SU-DHL-6 (cell line): ENCODE data around the gene PROK1.

Experiments
- EZH2phosphoT487 ChIP-seq: fragments of 200-600 bp; sonication (generic), shearing (Covaris generic); conservative IDR thresholded peaks from 2 replicates; pipeline ENCODE4 v1.6.1; 2018; ENCODE audit warnings: mild to moderate bottlenecking, antibody characterized with exemption, low read length, moderate library complexity, mixed read lengths
- TF ChIP-seq, protein P1 (sequence below): fragments of 200-600 bp; sonication (generic); IDR thresholded peaks from one replicate; pipeline ENCODE4 v1.5.1; 2017; ENCODE audit warnings: antibody characterized with exemption, mild to moderate bottlenecking, low read length, moderate library complexity; ENCODE audit not compliant: insufficient read depth, poor library complexity, severe bottlenecking

DNA sequence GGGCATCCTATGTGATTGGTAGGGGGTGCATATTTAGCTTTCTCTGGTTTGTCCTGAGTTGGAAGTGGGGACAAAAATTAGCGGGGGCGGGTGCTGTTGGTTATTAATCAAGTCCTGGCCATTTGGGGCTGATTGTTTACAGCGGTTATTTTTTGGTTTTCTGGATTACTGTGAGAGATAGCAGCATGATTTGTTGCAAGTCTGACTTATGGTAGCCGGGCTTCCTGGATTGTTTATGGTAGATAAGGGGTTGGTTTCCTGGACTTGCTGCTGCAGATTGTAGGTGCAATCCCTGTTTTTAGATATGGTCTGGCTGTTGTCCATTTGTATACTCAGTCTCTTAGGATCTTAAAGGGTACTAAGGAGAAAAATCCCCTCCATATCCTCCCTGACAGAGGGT, 12.1 kb upstream of the PROK1 start:
- TF ChIP-seq, protein P1, sequence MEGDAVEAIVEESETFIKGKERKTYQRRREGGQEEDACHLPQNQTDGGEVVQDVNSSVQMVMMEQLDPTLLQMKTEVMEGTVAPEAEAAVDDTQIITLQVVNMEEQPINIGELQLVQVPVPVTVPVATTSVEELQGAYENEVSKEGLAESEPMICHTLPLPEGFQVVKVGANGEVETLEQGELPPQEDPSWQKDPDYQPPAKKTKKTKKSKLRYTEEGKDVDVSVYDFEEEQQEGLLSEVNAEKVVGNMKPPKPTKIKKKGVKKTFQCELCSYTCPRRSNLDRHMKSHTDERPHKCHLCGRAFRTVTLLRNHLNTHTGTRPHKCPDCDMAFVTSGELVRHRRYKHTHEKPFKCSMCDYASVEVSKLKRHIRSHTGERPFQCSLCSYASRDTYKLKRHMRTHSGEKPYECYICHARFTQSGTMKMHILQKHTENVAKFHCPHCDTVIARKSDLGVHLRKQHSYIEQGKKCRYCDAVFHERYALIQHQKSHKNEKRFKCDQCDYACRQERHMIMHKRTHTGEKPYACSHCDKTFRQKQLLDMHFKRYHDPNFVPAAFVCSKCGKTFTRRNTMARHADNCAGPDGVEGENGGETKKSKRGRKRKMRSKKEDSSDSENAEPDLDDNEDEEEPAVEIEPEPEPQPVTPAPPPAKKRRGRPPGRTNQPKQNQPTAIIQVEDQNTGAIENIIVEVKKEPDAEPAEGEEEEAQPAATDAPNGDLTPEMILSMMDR = no peak
- no peak for TF ChIP-seq EZH2phosphoT487
